Measurements from ENCODE around the gene ASF1B.

DNA sequence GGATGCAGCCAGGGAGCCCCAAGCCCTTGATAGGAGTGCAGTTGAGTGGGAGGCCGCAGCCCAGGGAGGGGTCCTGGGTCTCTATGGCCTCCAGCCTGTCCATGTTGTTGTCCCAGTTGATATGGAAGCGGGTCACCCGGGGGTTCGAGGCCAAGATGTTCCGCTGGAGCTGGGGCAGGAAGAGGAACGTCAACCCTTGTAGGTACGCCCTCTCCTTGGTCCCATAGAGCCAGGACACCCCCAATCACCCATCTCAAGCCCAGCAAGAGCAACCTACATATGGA is 15.9 kb downstream of the ASF1B start:
- TF ChIP-seq POLR2AphosphoS5 (IDR thresholded peaks at IDR 0.05) (no peak), POLR2A (IDR thresholded peaks at IDR 0.05) (no peak)
- TF ChIP-seq, protein P1, sequence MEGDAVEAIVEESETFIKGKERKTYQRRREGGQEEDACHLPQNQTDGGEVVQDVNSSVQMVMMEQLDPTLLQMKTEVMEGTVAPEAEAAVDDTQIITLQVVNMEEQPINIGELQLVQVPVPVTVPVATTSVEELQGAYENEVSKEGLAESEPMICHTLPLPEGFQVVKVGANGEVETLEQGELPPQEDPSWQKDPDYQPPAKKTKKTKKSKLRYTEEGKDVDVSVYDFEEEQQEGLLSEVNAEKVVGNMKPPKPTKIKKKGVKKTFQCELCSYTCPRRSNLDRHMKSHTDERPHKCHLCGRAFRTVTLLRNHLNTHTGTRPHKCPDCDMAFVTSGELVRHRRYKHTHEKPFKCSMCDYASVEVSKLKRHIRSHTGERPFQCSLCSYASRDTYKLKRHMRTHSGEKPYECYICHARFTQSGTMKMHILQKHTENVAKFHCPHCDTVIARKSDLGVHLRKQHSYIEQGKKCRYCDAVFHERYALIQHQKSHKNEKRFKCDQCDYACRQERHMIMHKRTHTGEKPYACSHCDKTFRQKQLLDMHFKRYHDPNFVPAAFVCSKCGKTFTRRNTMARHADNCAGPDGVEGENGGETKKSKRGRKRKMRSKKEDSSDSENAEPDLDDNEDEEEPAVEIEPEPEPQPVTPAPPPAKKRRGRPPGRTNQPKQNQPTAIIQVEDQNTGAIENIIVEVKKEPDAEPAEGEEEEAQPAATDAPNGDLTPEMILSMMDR (IDR thresholded peaks at IDR 0.05), result no peak

Data from transverse colon (tissue), 4 donors.